SK-N-SH treated with all-trans-retinoic acid at 6 μM for 48 hours (cell line): ENCODE data around the gene PIGU.
"Not testable (repeated sequence)": the region's sequence is repeated elsewhere in the genome, so short reads cannot be mapped to it uniquely, and the experiment has no call there.

ENCODE experiments used
- ATAC-seq: fragments of 200-7000 bp; cut with Tn5 transposase; 3 replicates; pipeline ENCODE4 v1.9.1; 2020; ENCODE audit warnings: mild to moderate bottlenecking, moderate library complexity
- ARNTL ChIP-seq: fragments of 450-650 bp; formaldehyde crosslinking; IDR thresholded peaks from 2 replicates; pipeline ENCODE4 v1.5.0; 2020; ENCODE audit warnings: low read depth, mild to moderate bottlenecking, moderate library complexity, borderline replicate concordance
- BACH2 ChIP-seq: fragments of 250-450 bp; sonication (Bioruptor Pico); IDR thresholded peaks from 2 replicates; pipeline ENCODE4 v1.9.0; 2021; ENCODE audit warnings: mild to moderate bottlenecking, borderline replicate concordance
- CSDC2 ChIP-seq: fragments of 250-450 bp; sonication (Bioruptor Pico); IDR thresholded peaks from 2 replicates; pipeline ENCODE4 v1.5.0; 2020; ENCODE audit warnings: mild to moderate bottlenecking, moderate library complexity
- CSRNP3 ChIP-seq: fragments of 250-450 bp; sonication (Bioruptor Pico); IDR thresholded peaks from 2 replicates; pipeline ENCODE4 v1.5.1; 2021; ENCODE audit warnings: mild to moderate bottlenecking, moderate library complexity
- GLIS3 ChIP-seq: fragments of 250-450 bp; sonication (Bioruptor Pico); IDR thresholded peaks from 2 replicates; pipeline ENCODE4 v1.5.0; 2020; ENCODE audit warnings: mild to moderate bottlenecking, moderate library complexity
- ISL1 ChIP-seq: fragments of 250-450 bp; sonication (Bioruptor Pico); IDR thresholded peaks from 2 replicates; pipeline ENCODE4 v2.1.2; 2022; ENCODE audit warnings: mild to moderate bottlenecking, moderate library complexity
- PATZ1 ChIP-seq: fragments of 250-450 bp; sonication (Bioruptor Pico); IDR thresholded peaks from 2 replicates; pipeline ENCODE4 v1.8.0; 2020; ENCODE audit warnings: mild to moderate bottlenecking, moderate library complexity, borderline replicate concordance
- POU6F1 ChIP-seq: fragments of 250-450 bp; sonication (Bioruptor Pico); IDR thresholded peaks from 2 replicates; pipeline ENCODE4 v1.8.0; 2021; ENCODE audit warnings: low read depth, mild to moderate bottlenecking, moderate library complexity, borderline replicate concordance
- PPARA ChIP-seq: fragments of 250-450 bp; sonication (Bioruptor Pico); IDR thresholded peaks from 2 replicates; pipeline ENCODE4 v1.5.0; 2020; ENCODE audit warnings: mild to moderate bottlenecking, borderline replicate concordance
- RARB ChIP-seq: fragments of 250-450 bp; sonication (Bioruptor Pico); IDR thresholded peaks from 2 replicates; pipeline ENCODE4 v1.8.0; 2021; ENCODE audit warnings: mild to moderate bottlenecking, moderate library complexity
- SNAI2 ChIP-seq: fragments of 250-450 bp; sonication (Bioruptor Pico); IDR thresholded peaks from 2 replicates; pipeline ENCODE4 v1.5.0; 2020; ENCODE audit warnings: mild to moderate bottlenecking, moderate library complexity
- TCF4 ChIP-seq: fragments of 250-450 bp; sonication (Bioruptor Pico); IDR thresholded peaks from 2 replicates; pipeline ENCODE4 v1.8.0; 2021; ENCODE audit warnings: mild to moderate bottlenecking, moderate library complexity, borderline replicate concordance
- TOX ChIP-seq: fragments of 250-450 bp; sonication (Bioruptor Pico); IDR thresholded peaks from 2 replicates; pipeline ENCODE4 v1.8.0; 2021; ENCODE audit warnings: mild to moderate bottlenecking, moderate library complexity, borderline replicate concordance
- TSHZ2 ChIP-seq: fragments of 250-450 bp; sonication (Bioruptor Pico); IDR thresholded peaks from 2 replicates; pipeline ENCODE4 v1.5.0; 2020; ENCODE audit warnings: mild to moderate bottlenecking, moderate library complexity
- ZC3H10 ChIP-seq: fragments of 250-450 bp; sonication (Bioruptor Pico); IDR thresholded peaks from 2 replicates; pipeline ENCODE4 v1.5.1; 2021; ENCODE audit warnings: mild to moderate bottlenecking, moderate library complexity
- ZFP3 ChIP-seq: fragments of 250-450 bp; sonication (Bioruptor Pico); IDR thresholded peaks from 2 replicates; pipeline ENCODE4 v1.5.0; 2020; ENCODE audit warnings: mild to moderate bottlenecking, moderate library complexity
- ZFP30 ChIP-seq: fragments of 450-650 bp; formaldehyde crosslinking; IDR thresholded peaks from 2 replicates; pipeline ENCODE4 v1.5.0; 2022; ENCODE audit warnings: mild to moderate bottlenecking, moderate library complexity
- ZNF565 ChIP-seq: fragments of 450-650 bp; formaldehyde crosslinking; conservative IDR thresholded peaks from 2 replicates; pipeline ENCODE4 v1.5.0; 2020; ENCODE audit warnings: low read depth, mild to moderate bottlenecking, moderate library complexity
- ZNF70 ChIP-seq: fragments of 450-650 bp; formaldehyde crosslinking; IDR thresholded peaks from 2 replicates; pipeline ENCODE4 v1.5.0; 2020; ENCODE audit warnings: mild to moderate bottlenecking, moderate library complexity
- ZNF8 ChIP-seq: fragments of 450-650 bp; formaldehyde crosslinking; IDR thresholded peaks from 2 replicates; pipeline ENCODE4 v1.5.0; 2020; ENCODE audit warnings: mild to moderate bottlenecking, moderate library complexity
- TF ChIP-seq, protein P1 (sequence below): fragments of 250-450 bp; sonication (Bioruptor Pico); IDR thresholded peaks from 2 replicates; pipeline ENCODE4 v1.5.1; 2020; ENCODE audit warnings: low read depth, mild to moderate bottlenecking, moderate library complexity

Gene PIGU

DNA sequence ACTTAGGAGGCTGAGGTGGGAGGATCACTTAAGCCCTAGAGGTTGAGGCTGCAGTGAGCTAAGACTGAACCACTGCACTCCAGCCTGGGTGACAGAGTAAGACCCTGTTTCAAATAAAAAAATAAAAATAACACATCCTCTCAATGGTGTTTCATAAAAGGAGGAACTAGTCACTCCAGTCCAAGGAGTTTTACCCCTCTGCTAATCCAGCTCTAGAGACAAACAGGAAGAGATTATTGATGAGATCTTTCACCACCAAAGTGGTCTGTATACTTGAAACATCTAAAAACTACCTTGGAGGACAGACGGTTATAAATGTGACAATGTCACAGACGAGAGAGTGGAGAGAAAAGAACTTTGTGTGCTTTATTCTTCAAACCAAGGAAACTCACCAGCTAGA, 58.2 kb downstream of the PIGU start (continued):
- TF ChIP-seq TOX (CRISPR knock-in tag): no peak

- not testable (repeated sequence) for ATAC-seq
Observed at GRCh38 chr20:34616913-34617312, 60.0 kb downstream of the PIGU start.

DNA sequence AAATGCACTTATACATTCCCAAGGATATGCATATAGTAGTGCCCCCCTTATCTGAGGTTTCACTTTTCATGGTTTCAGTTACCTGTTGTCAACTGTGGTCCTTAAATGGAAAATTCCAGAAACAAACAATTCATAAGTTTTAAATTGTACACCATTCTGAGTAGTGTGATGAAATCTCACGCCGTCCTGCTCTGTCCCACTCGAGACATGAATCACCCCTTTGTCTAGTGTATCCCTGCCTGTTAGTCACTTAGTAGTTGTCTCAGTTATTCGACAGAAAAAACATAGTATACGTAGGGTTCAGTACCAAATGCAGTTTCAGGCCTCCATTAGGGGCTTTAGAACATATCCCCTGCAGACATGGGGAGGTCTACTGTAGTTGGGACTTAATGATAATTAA, 61.4 kb downstream of the PIGU start:
- ATAC-seq: no peak
- no peak for TF ChIP-seq CSDC2 (CRISPR knock-in tag)
- TF ChIP-seq SNAI2 (CRISPR knock-in tag): no peak
- no peak for TF ChIP-seq GLIS3 (CRISPR knock-in tag)
- no peak for TF ChIP-seq ZFP30 (CRISPR knock-in tag)
- TF ChIP-seq TCF4 (CRISPR knock-in tag): no peak
- TF ChIP-seq ZFP3 (CRISPR knock-in tag): no peak
- TF ChIP-seq PATZ1 (CRISPR knock-in tag): no peak

DNA sequence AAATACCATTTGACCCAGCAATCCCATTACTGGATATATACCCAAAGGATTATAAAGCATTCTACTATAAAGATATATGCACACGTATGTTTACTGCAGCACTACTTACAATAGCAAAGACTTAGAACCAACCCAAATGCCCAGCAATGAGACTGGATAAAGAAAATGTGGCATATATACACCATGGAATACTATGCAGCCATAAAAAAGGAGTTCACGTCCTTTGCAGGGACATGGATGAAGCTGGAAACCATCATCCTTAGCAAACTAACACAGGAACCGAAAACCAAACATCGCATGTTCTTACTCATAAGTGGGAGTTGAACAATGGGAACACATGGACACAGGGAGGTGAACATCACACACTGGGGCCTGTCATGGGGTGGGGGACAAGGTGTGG, 64.9 kb downstream of the PIGU start:
- ATAC-seq: not testable (repeated sequence)

DNA sequence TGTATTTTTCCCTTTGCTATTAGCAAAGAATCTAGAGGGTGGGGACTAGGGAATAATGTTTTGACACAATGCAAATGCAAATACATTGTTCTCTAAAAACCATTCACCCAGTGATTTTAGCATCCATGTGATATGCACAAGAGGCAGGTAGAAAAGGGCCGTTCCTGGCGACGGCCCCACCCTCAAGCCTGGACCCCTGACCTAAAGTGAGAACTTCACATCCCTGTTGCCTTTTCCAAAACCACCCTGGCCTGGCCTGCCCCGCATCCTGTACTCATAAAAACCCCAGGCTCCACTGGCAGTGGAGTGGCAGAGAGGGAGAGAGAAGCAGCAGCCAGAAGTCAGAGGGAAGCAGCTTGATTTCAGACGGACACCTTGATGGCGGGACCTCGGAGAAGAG, 69.8 kb downstream of the PIGU start:
- TF ChIP-seq PPARA (CRISPR knock-in tag) (no peak), ZFP3 (CRISPR knock-in tag) (no peak), ZFP30 (CRISPR knock-in tag) (no peak), SNAI2 (CRISPR knock-in tag) (no peak), TOX (CRISPR knock-in tag) (no peak), ZNF565 (CRISPR knock-in tag) (no peak), POU6F1 (no peak), BACH2 (CRISPR knock-in tag) (no peak), PATZ1 (CRISPR knock-in tag) (no peak), ZNF8 (CRISPR knock-in tag) (no peak), ARNTL (CRISPR knock-in tag) (no peak), CSRNP3 (no peak), TCF4 (CRISPR knock-in tag) (no peak), ISL1 (no peak), TSHZ2 (no peak), ZNF70 (CRISPR knock-in tag) (no peak), RARB (CRISPR knock-in tag) (no peak), CSDC2 (CRISPR knock-in tag) (no peak), ZC3H10 (CRISPR knock-in tag) (no peak)
- TF ChIP-seq, protein P1, sequence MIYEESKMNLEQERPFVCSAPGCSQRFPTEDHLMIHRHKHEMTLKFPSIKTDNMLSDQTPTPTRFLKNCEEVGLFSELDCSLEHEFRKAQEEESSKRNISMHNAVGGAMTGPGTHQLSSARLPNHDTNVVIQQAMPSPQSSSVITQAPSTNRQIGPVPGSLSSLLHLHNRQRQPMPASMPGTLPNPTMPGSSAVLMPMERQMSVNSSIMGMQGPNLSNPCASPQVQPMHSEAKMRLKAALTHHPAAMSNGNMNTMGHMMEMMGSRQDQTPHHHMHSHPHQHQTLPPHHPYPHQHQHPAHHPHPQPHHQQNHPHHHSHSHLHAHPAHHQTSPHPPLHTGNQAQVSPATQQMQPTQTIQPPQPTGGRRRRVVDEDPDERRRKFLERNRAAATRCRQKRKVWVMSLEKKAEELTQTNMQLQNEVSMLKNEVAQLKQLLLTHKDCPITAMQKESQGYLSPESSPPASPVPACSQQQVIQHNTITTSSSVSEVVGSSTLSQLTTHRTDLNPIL (CRISPR knock-in tag): no peak
- ATAC-seq: no peak
